T-helper 17 cell (primary cell): ENCODE data around the gene NKD1. TPM values are rescaled to one million over a fixed set of nuclear protein-coding genes. Genes with fewer than 3 reads are reported as not detected.

Experiments
- ATAC-seq: fragments of 150-1000 bp; cut with Tn5 transposase; 2 replicates; pipeline ENCODE4 v1.10.0; 2021; ENCODE audit warnings: mild to moderate bottlenecking, moderate library complexity
- DNase-seq, 3 donors: peaks; one replicate each; pipeline versions ENCODE4 v3.0.0 to v3.0.0-alpha.2; 2020 to 2021
- H3K9me3 ChIP-seq: one replicate; pipeline ENCODE4 v1.7.0; 2013; ENCODE audit warnings: low read length, mild to moderate bottlenecking; ENCODE audit not compliant: control insufficient read depth, poor library complexity, severe bottlenecking
- H3K27ac Mint-ChIP-seq: one replicate; pipeline ENCODE4 v1.8.0; 2022; ENCODE audit warnings: mild to moderate bottlenecking, moderate library complexity, mixed read lengths
- H3K27me3 Mint-ChIP-seq: one replicate; pipeline ENCODE4 v1.8.0; 2022; ENCODE audit warnings: mixed read lengths
- H3K36me3 Mint-ChIP-seq: one replicate; pipeline ENCODE4 v1.8.0; 2022; ENCODE audit warnings: low read depth, mixed read lengths
- H3K4me1 Mint-ChIP-seq: one replicate; pipeline ENCODE4 v1.8.0; 2022; ENCODE audit warnings: mild to moderate bottlenecking, mixed read lengths
- H3K4me3 Mint-ChIP-seq: one replicate; pipeline ENCODE4 v1.8.0; 2022; ENCODE audit warnings: mild to moderate bottlenecking, moderate library complexity, mixed read lengths
- total RNA-seq, 4 donors: library from RNA in 2 of 4; stranded (reverse) in 2 of 4; gene quantifications; one replicate each; pipeline ENCODE4 v1.2.3 and lab custom pipeline; 2022 to 2026

NKD1 gene
- total RNA-seq, 2 donors from 2014 or later, result 1.5 to 2.8 TPM

GRCh38 chr16:50696126-50696525 lies 147.9 kb downstream of the NKD1 start:
- H3K9me3 ChIP-seq, result no peaks in the 10 kb centered on the region
- DNase-seq, result no peak
- Mint-ChIP-seq H3K27me3 (no peaks in the 10 kb centered on the region), H3K4me1 (peaks cover 68% of the 10 kb centered on the region), H3K4me3 (peak overlapping the region; percentile 92), H3K36me3 (peaks cover 3% of the 10 kb centered on the region), H3K27ac (peak overlapping the region; percentile 98)
- no peak for ATAC-seq

- no peaks in the 10 kb centered on the region for H3K9me3 ChIP-seq
- Mint-ChIP-seq H3K27me3 (no peaks in the 10 kb centered on the region), H3K36me3 (peaks cover 3% of the 10 kb centered on the region), H3K27ac (peak overlapping the region; percentile 98), H3K4me1 (peaks cover 71% of the 10 kb centered on the region), H3K4me3 (peak overlapping the region; percentile 92)
- DNase-seq, result peak; percentile 32 to 36 (median 35)
- ATAC-seq, result peak; percentile 70
Measured at GRCh38 chr16:50696575-50697420, 148.6 kb downstream of the NKD1 start.

DNA sequence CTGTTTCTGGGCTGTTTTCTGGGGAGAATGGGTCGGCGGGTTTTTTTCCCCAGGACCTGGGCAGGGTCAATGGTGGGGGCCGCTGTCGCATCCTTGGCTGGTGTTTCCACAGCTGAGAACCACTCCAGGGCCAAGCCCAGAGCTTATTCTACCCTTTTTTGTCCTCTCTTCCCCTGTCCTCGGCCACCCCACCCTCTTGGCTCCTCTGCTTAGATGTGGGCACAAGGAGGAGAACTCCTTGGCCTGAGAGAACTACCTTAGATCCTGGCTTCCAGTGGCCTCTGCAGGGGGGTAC lies 149.2 kb downstream of the NKD1 start:
- ATAC-seq, result no peak
- peaks cover 70% of the 10 kb centered on the region for H3K4me1 Mint-ChIP-seq
- no peaks in the 10 kb centered on the region for H3K27me3 Mint-ChIP-seq
- peaks cover 3% of the 10 kb centered on the region for H3K36me3 Mint-ChIP-seq
- no peaks in the 10 kb centered on the region for H3K9me3 ChIP-seq
- peak overlapping the region; percentile 98 for H3K27ac Mint-ChIP-seq
- H3K4me3 Mint-ChIP-seq, result peak overlapping the region; percentile 92
- DNase-seq, result no peak

GRCh38 chr16:50697881-50698767 lies 149.9 kb downstream of the NKD1 start:
- no peaks in the 10 kb centered on the region for H3K9me3 ChIP-seq
- peak; percentile 49 for ATAC-seq
- Mint-ChIP-seq H3K36me3 (no peaks in the 10 kb centered on the region), H3K4me1 (peaks cover 65% of the 10 kb centered on the region), H3K27ac (peak overlapping the region; percentile 98), H3K4me3 (peak overlapping the region; percentile 92), H3K27me3 (no peaks in the 10 kb centered on the region)
- no peak for DNase-seq

Other genes starting within 250 kb of the NKD1 start
- 10 to 100 TPM; 74.2 to 83.4 TPM for gene BRD7, start 179.4 kb upstream of the NKD1 start, total RNA-seq
- gene SNX20, start 132.9 kb downstream of the NKD1 start, total RNA-seq, result 10 to 100 TPM; 44.0 to 58.9 TPM
- 10 to 100 TPM in 1 of 2 donors, 1 to 10 TPM in 1; 9.4 to 16.6 TPM for gene NOD2, start 145.2 kb downstream of the NKD1 start, total RNA-seq
- 100 to 1,000 TPM; 411 to 412 TPM for gene CYLD, start 193.7 kb downstream of the NKD1 start, total RNA-seq